Central memory CD8-positive, alpha-beta T cell (primary cell): ENCODE measurements around the gene ATP13A2.
"Not testable (repeated sequence)": the region's sequence is repeated elsewhere in the genome, so short reads cannot be mapped to it uniquely, and the experiment has no call there.

Experiments
- ATAC-seq: fragments of 150-1000 bp; cut with Tn5 transposase; replicated peaks from 2 replicates; pipeline ENCODE4 v1.10.0; 2022; ENCODE audit warnings: mild to moderate bottlenecking, moderate FRiP score, moderate number of reproducible peaks; ENCODE audit not compliant: poor library complexity, severe bottlenecking; ENCODE audit errors: extremely low read depth
- DNase-seq, 2 donors: peaks; one replicate each; pipeline ENCODE4 v3.0.0; 2021; ENCODE audit warnings: low spot score in 2 of 2
- H3K27ac Mint-ChIP-seq: one replicate; pipeline ENCODE4 v1.8.0; 2022; ENCODE audit warnings: low read depth, mild to moderate bottlenecking, moderate library complexity, mixed read lengths
- H3K27me3 Mint-ChIP-seq: one replicate; pipeline ENCODE4 v1.8.0; 2022; ENCODE audit warnings: mixed read lengths
- H3K36me3 Mint-ChIP-seq: one replicate; pipeline ENCODE4 v1.8.0; 2022; ENCODE audit warnings: mild to moderate bottlenecking, moderate library complexity, mixed read lengths; ENCODE audit not compliant: insufficient read depth
- H3K4me1 Mint-ChIP-seq: one replicate; pipeline ENCODE4 v1.8.0; 2022; ENCODE audit warnings: mixed read lengths
- H3K4me3 Mint-ChIP-seq: one replicate; pipeline ENCODE4 v1.8.0; 2022; ENCODE audit warnings: mild to moderate bottlenecking, moderate library complexity, mixed read lengths
- H3K9me3 Mint-ChIP-seq: one replicate; pipeline ENCODE4 v1.8.0; 2022; ENCODE audit warnings: mixed read lengths

ATP13A2 gene

DNA sequence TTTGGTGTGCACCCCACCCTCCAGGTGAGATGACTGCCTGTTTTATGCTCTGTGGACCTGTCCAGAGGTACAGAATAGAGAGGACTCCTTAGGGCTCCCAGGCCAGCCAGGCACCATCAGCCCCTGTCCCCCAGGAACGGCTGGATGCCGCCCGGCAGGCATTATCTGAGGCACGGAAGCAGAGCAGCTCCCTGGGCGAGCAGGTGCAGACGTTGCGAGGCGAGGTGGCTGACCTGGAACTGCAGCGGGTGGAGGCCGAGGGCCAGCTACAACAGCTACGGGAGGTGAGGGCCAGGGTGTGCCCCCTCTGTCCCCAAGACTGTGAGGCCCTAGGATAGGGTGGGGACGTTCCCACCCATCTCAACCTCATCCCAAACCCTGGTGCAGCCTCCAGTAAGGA lies 42.1 kb downstream of the ATP13A2 start:
- DNase-seq, result no peak
- no peak overlapping the region for H3K4me3 Mint-ChIP-seq
- H3K36me3 Mint-ChIP-seq, result peaks cover 6% of the 10 kb centered on the region
- H3K9me3 Mint-ChIP-seq, result no peaks in the 10 kb centered on the region
- H3K4me1 Mint-ChIP-seq, result peaks cover 6% of the 10 kb centered on the region
- H3K27ac Mint-ChIP-seq, result peak overlapping the region; percentile 51
- H3K27me3 Mint-ChIP-seq, result no peaks in the 10 kb centered on the region
- no peak for ATAC-seq

DNA sequence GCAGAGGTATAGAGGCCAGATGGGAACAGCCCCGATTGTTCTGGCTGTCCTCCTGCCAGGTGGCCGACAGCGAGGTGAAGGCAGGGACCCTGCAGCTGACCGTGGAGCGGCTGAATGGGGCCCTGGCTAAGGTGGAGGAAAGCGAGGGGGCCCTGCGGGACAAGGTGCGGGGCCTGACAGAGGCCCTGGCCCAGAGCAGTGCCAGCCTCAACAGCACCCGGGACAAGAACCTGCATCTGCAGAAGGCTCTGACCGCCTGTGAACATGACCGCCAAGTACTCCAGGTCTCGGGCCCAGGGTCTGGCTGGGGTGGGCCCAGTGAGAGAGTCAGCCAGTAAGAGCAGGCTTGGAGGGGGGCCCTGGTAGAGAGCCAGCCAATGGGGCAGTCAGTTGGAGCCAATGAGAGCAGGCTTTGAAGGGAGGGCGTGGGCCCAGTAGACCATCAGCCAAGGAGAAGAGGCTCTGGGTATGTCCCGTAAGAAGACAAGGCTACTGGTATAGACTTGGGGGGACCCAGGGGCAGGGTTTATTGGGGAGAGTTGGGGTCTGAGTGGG lies 42.6 kb downstream of the ATP13A2 start:
- DNase-seq (no peak), ATAC-seq (no peak)
- Mint-ChIP-seq H3K27ac (peak overlapping the region; percentile 51), H3K4me1 (peaks cover 6% of the 10 kb centered on the region), H3K9me3 (no peaks in the 10 kb centered on the region), H3K27me3 (no peaks in the 10 kb centered on the region), H3K4me3 (no peak overlapping the region), H3K36me3 (peaks cover 6% of the 10 kb centered on the region)

DNA sequence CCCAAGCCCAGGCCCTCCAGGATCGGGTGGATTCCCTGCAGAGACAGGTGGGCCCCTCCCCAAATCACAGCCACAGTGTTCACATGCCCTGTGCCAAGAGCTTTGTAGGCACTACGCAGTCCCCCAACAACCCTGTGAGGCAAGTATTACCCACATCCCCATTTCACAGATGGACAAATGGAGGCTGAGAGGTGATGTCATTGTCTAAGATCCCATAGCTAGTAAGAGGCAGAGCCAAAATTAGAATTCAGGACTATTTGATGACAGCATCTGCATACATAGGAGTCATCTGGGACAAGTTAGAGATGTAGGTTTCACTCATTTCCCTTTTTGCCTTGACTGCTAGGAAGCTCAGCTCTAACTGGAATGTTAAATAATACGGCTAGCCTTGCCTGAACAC lies 43.4 kb downstream of the ATP13A2 start:
- H3K27me3 Mint-ChIP-seq, result no peaks in the 10 kb centered on the region

DNA sequence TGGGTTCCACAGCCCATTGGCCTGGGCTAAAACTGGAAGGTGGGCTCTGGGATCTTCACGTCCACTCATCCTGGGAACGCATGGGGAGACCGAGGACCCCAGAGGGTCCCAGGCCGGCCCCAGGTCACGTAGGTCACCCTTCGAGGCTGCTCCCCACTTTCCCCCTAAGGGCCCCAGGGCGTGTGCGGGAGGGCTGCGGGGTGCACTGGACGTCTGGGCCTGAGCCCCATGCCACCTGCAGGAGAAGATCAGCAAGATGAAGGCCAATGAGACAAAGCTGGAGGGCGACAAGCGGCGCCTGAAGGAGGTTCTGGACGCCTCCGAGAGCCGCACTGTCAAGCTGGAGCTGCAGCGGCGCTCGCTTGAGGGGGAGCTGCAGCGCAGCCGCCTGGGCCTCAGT lies 43.8 kb downstream of the ATP13A2 start:
- Mint-ChIP-seq H3K9me3 (no peaks in the 10 kb centered on the region), H3K36me3 (peaks cover 8% of the 10 kb centered on the region), H3K27ac (no peak overlapping the region), H3K4me3 (no peak overlapping the region), H3K4me1 (peaks cover 6% of the 10 kb centered on the region), H3K27me3 (no peaks in the 10 kb centered on the region)
- DNase-seq (no peak), ATAC-seq (no peak)

More for the DNA sequence above, 43.4 kb downstream of the ATP13A2 start:
- no peak for ATAC-seq
- no peak for DNase-seq
- Mint-ChIP-seq H3K4me3 (no peak overlapping the region), H3K9me3 (no peaks in the 10 kb centered on the region), H3K4me1 (peaks cover 6% of the 10 kb centered on the region), H3K36me3 (peaks cover 8% of the 10 kb centered on the region), H3K27ac (no peak overlapping the region)

DNA sequence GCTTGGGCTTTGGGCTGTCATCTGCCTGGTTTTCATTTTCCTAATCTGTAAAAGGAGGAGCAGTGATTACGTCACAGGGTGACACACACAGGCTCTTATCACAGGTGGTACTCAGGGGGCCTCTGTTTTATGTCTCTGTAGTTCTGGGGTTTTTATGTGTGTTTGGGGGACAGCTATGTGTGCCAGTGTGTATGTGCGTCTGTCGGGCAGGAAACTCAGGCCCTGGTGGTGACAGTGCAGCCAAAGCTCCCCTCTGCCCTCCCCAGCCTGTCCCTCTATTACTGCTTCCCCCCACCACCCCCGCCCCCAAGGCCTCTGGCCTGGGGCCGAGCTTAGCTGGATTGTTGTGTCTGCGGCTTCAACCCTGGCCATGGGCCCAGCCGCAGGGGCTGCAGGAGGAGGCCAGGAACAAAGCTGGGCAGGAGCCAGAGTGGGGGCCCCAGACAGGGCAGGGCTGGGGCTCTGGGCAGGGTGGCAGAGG lies 44.6 kb downstream of the ATP13A2 start:
- H3K36me3 Mint-ChIP-seq, result peaks cover 8% of the 10 kb centered on the region
- no peak for ATAC-seq
- DNase-seq, result no peak
- H3K4me1 Mint-ChIP-seq, result peaks cover 6% of the 10 kb centered on the region
- H3K27ac Mint-ChIP-seq, result peak overlapping the region; percentile 42
- H3K4me3 Mint-ChIP-seq, result no peak overlapping the region
- no peaks in the 10 kb centered on the region for H3K9me3 Mint-ChIP-seq
- no peaks in the 10 kb centered on the region for H3K27me3 Mint-ChIP-seq

DNA sequence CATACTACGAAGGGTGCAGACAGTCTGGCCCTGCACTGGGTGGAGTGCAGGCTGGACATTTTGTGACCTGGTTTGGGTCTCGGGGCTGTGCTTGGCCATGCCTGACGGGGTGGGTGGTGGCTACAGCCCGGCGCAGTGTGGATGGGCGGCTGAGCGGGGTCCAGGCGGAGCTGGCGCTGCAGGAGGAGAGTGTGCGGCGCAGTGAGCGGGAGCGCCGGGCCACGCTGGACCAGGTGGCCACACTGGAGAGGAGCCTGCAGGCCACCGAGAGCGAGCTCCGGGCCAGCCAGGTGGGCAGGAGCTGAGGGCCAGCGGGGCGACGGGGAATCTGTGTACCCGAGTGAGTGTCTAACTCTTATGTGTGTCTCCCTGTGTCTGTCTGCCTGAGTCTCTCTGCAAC lies 45.4 kb downstream of the ATP13A2 start:
- H3K4me3 Mint-ChIP-seq, result no peak overlapping the region
- DNase-seq (no peak), ATAC-seq (no peak)
- peaks cover 8% of the 10 kb centered on the region for H3K36me3 Mint-ChIP-seq
- no peaks in the 10 kb centered on the region for H3K27me3 Mint-ChIP-seq
- no peaks in the 10 kb centered on the region for H3K9me3 Mint-ChIP-seq
- peaks cover 12% of the 10 kb centered on the region for H3K4me1 Mint-ChIP-seq
- H3K27ac Mint-ChIP-seq, result no peak overlapping the region

DNA sequence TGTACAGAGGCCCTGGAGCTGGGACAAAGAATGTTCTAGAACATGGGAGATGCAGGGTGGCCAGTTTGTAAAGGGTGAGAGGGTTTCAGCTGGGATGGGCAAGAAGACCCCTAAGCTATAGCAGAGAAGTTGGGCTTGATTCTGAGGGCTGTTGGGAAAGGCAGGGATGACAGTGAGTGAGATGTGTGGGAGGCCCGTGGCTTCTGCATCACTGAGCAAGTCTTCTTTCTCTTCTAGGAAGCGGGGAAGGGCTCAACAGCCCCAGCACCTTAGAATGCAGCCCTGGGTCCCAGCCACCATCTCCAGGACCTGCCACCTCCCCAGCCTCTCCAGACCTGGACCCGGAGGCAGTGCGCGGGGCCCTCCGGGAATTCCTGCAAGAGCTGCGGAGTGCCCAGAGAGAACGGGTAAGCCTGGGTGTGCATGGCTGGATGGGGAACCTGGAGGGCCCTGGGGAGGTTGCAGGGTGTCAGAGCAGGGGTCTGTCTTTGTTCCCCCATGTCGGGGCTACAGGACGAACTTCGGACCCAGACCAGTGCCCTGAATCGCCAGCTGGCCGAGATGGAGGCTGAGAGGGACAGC lies 46.2 kb downstream of the ATP13A2 start:
- no peak for DNase-seq
- Mint-ChIP-seq H3K27ac (peak overlapping the region; percentile 55), H3K4me3 (no peak overlapping the region), H3K4me1 (peaks cover 15% of the 10 kb centered on the region), H3K36me3 (peaks cover 8% of the 10 kb centered on the region), H3K9me3 (no peaks in the 10 kb centered on the region), H3K27me3 (no peaks in the 10 kb centered on the region)
- ATAC-seq, result no peak

DNA sequence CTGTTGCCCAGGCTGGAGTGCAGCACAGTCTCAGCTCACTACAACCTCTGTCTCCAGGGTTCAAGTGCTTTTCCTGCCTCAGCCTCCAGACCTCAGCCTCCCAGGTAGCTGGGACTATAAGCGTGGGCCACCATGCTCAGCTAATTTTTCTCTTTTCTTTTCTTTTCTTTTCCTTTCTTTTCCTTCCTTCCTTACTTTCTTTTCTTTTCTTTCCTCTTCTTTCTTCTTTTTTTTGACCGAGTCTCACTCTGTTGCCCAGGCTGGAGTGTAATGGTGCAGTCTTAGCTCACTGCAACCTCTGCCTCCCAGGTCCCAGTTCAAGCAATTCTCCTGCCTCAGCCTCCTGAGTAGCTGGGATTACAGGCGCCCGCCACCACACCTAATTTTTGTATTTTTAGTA lies 47.6 kb downstream of the ATP13A2 start:
- H3K27me3 Mint-ChIP-seq, H3K4me3 Mint-ChIP-seq, H3K9me3 Mint-ChIP-seq, H3K36me3 Mint-ChIP-seq, ATAC-seq, DNase-seq: not testable (repeated sequence)
- Mint-ChIP-seq H3K27ac (peak overlapping the region; percentile 92), H3K4me1 (peaks cover 20% of the 10 kb centered on the region)

DNA sequence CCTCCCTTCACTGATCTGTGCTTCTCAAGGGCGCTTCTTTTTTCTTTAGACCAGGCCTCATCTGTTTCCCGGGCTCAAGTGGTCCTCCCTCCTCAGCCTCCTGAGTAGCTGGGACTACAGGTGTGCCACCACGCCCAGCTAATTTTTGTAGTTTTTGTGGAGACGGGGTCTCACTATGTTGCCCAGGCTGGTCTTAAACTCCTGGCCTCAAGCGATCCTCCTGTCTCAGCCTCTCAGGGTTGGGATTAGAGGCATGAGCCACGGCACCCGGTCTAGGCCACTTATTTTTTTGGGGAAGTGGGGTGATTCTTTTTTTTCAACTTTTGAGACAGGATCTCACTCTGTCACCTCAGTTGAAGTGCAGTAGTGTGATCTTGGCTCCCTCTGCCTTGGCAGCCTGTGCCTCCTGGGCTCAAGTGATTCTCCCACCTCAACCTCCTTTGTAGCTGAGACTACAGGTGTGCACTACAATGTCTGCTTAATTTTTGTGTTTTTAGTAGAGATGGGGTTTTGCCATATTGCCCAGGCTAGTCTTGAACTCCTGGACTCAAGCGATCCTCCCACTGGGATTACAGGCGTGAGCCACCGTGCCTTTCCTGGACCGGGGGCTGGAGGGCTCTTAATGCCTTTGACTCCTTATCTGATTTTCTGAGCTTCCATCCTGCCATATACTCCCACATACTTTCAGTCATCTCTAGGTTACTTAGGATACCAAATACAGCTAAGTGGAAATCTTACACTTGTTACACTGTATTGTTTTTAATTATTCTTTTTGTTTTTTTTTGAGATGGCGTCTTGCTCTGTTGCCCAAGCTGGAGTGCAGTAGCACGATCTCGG lies 50.2 kb downstream of the ATP13A2 start:
- no peaks in the 10 kb centered on the region for H3K9me3 Mint-ChIP-seq
- H3K27ac Mint-ChIP-seq, result peak overlapping the region; percentile 62
- DNase-seq (no peak), ATAC-seq (no peak)
- peaks cover 20% of the 10 kb centered on the region for H3K4me1 Mint-ChIP-seq
- no peaks in the 10 kb centered on the region for H3K27me3 Mint-ChIP-seq
- H3K36me3 Mint-ChIP-seq, result peaks cover 6% of the 10 kb centered on the region
- peak overlapping the region; percentile 84 for H3K4me3 Mint-ChIP-seq

DNA sequence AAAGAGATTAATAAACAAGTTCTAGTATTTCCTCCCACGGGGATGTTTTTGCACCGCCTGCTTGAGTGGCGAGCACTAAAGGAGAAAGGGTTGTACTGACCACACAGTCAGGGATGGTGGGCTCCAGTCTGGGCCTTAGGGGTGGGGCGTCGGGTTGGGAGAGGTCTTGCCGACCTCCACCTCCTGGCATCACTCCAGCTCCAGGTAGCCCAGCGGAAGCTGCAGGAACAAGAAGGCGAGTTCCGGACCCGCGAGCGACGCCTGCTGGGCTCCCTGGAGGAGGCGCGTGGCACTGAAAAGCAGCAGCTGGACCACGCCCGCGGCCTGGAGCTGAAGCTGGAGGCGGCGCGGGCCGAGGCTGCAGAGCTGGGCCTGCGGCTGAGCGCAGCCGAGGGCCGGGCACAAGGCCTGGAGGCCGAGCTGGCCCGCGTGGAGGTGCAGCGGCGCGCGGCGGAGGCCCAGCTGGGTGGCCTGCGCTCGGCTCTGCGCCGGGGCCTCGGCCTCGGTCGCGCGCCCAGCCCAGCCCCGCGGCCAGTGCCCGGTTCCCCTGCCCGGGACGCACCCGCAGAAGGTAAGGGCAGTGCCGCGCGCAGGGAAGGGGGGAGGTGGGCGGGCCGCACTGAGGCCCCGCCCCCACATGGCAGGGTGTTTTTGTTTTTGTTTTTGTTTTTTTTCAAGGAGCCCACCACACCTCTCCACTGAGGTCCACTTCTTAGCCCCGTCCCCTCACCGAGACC lies 51.0 kb downstream of the ATP13A2 start:
- H3K27me3 Mint-ChIP-seq, result no peaks in the 10 kb centered on the region
- no peaks in the 10 kb centered on the region for H3K9me3 Mint-ChIP-seq
- H3K4me3 Mint-ChIP-seq, result peak overlapping the region; percentile 84
- DNase-seq (peak; percentile 50 to 61), ATAC-seq (peak; percentile 85)
- H3K36me3 Mint-ChIP-seq, result peaks cover 3% of the 10 kb centered on the region
- peaks cover 20% of the 10 kb centered on the region for H3K4me1 Mint-ChIP-seq
- no peak overlapping the region for H3K27ac Mint-ChIP-seq

DNA sequence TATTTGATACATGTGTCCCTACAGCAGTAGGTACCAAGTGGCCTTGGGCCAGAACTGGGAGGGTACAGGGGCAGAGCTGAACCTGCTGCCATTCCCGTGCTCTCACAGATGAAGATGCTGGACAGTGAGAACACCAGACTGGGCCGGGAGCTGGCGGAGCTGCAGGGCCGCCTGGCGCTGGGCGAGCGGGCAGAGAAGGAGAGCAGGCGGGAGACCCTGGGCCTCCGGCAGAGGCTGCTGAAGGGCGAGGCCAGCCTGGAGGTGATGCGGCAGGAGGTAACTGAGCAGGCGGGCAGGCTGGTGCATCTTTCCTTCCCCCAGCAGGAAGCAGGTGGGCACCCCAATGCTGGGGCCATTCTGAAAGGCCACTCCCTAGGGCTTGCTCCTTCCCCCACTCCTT lies 53.3 kb downstream of the ATP13A2 start:
- Mint-ChIP-seq H3K9me3 (no peaks in the 10 kb centered on the region), H3K36me3 (peaks cover 4% of the 10 kb centered on the region), H3K27me3 (no peaks in the 10 kb centered on the region), H3K27ac (peak overlapping the region; percentile 55), H3K4me1 (peaks cover 14% of the 10 kb centered on the region), H3K4me3 (no peak overlapping the region)
- ATAC-seq, result no peak
- DNase-seq, result no peak

DNA sequence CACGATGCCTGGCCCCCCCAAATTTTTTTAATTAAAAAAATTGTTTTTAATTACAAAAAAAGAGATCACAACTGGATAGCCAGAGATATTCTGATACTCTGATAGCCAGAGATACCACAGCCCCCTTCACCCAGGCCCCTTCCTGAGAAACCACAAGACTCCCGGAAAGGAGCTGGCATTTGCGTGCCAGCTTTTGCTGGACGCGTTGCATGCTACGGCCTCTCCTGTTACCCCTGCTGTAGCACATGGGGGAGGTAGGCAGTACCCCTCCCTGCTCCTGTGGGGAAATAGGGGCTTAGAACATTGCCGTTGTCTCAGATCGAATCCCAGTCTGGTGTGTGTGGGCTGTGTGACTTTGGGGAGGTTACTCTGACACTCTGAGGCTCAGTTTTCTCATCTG lies 54.0 kb downstream of the ATP13A2 start:
- no peaks in the 10 kb centered on the region for H3K27me3 Mint-ChIP-seq
- H3K27ac Mint-ChIP-seq, result no peak overlapping the region
- H3K9me3 Mint-ChIP-seq, result no peaks in the 10 kb centered on the region
- DNase-seq, result no peak
- H3K4me1 Mint-ChIP-seq, result peaks cover 14% of the 10 kb centered on the region
- H3K36me3 Mint-ChIP-seq, result peaks cover 4% of the 10 kb centered on the region
- H3K4me3 Mint-ChIP-seq, result no peak overlapping the region
- no peak for ATAC-seq
